ENCODE measurements around the gene ADGRF1. TPM values are rescaled to one million over a fixed set of nuclear protein-coding genes. Genes with fewer than 3 reads are reported as not detected.

ADGRF1 gene
- total and polyA plus RNA-seq, 10 donors, result 0.13 to 1.6 (median 0.32) TPM; not detected in 5

DNA sequence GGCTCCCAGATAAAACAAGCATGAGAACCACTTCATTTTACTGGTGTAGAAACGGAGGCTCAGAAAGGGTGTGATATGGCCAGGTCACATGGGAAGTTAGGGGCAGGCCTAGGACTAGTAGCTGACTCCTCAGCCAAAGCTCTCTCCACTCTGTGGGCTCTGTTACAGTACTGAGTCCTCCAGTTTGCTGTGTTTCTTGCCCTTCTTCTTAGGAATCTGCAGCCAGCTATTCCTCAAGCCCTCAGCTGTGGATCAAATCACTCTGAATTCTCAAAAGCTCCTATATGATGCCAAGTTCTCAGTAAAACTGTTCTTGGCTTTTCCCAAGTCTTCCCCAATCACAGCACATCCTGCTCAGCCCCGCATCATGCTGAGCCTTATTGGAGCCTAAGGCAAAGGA lies 42.5 kb upstream of the ADGRF1 start:
- H3K4me1 ChIP-seq, result peaks cover 6 to 19% (median 15%) of the 10 kb centered on the region in 6 donors
- no peak overlapping the region for H3K4me3 ChIP-seq
- intact Hi-C loops (cut with DNase I; ENCODE audit: low total_unique reads), result no loop called here
- no peaks in the 10 kb centered on the region for H3K9me3 ChIP-seq
- no peaks in the 10 kb centered on the region for H3K36me3 ChIP-seq
- DNase-seq, result no peak
- WGBS, 5 donors, result 74 to 97% (median 86%) methylated on average over 2 of the region's 2 CpGs
- no peaks in the 10 kb centered on the region for H3K27me3 ChIP-seq (replicated peaks in 1 of 7)
- TF ChIP-seq POLR2AphosphoS5 (IDR thresholded peaks at IDR 0.05) (no peak), POLR2A (IDR thresholded peaks at IDR 0.05) (no peak)
- TF ChIP-seq, protein P1, sequence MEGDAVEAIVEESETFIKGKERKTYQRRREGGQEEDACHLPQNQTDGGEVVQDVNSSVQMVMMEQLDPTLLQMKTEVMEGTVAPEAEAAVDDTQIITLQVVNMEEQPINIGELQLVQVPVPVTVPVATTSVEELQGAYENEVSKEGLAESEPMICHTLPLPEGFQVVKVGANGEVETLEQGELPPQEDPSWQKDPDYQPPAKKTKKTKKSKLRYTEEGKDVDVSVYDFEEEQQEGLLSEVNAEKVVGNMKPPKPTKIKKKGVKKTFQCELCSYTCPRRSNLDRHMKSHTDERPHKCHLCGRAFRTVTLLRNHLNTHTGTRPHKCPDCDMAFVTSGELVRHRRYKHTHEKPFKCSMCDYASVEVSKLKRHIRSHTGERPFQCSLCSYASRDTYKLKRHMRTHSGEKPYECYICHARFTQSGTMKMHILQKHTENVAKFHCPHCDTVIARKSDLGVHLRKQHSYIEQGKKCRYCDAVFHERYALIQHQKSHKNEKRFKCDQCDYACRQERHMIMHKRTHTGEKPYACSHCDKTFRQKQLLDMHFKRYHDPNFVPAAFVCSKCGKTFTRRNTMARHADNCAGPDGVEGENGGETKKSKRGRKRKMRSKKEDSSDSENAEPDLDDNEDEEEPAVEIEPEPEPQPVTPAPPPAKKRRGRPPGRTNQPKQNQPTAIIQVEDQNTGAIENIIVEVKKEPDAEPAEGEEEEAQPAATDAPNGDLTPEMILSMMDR (IDR thresholded peaks at IDR 0.05 in 8 of 11, conservative IDR thresholded peaks at IDR 0.05 in 3 of 11), result no peak
- no peak overlapping the region for H3K27ac ChIP-seq

DNA sequence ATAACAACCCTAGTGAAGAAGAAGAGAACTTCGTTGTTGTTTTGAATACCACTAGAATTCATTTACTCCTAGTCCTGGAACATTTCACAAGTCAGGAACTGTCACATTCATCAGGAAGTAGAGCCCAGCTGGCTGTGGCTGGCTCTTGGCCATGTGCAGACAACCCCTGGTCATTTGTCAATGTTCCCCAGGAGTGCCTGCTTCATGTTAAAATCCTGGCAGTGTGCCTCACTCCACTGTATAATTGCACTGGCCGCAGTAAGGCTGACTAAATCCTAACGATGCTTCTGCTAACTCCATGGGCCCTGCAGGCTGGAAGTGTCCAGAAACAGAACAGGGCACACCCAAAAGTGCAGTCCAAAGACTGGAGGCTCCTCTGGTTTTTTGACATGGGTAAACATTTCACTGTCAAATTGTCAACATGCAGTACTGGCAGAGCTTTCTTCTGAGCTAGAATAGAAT lies 41.5 kb upstream of the ADGRF1 start:
- H3K36me3 ChIP-seq, result no peaks in the 10 kb centered on the region
- peak overlapping the region in 5 of 8 donors; percentile 23 to 65 (median 57) for H3K27ac ChIP-seq
- no peaks in the 10 kb centered on the region for H3K9me3 ChIP-seq
- DNase-seq, result peak; percentile 82
- peaks cover 6 to 19% (median 15%) of the 10 kb centered on the region in 6 donors for H3K4me1 ChIP-seq
- intact Hi-C loops (cut with DNase I; ENCODE audit: low total_unique reads), result no loop called here
- no peaks in the 10 kb centered on the region for H3K27me3 ChIP-seq (replicated peaks in 1 of 7)
- no peak overlapping the region for H3K4me3 ChIP-seq
- TF ChIP-seq POLR2AphosphoS5 (IDR thresholded peaks at IDR 0.05) (peak in 2 of 3 donors; percentile 52 to 88), POLR2A (IDR thresholded peaks at IDR 0.05) (no peak)
- WGBS, 5 donors, result 7 to 25% (median 17%) methylated on average over 3 of the region's 3 CpGs

DNA sequence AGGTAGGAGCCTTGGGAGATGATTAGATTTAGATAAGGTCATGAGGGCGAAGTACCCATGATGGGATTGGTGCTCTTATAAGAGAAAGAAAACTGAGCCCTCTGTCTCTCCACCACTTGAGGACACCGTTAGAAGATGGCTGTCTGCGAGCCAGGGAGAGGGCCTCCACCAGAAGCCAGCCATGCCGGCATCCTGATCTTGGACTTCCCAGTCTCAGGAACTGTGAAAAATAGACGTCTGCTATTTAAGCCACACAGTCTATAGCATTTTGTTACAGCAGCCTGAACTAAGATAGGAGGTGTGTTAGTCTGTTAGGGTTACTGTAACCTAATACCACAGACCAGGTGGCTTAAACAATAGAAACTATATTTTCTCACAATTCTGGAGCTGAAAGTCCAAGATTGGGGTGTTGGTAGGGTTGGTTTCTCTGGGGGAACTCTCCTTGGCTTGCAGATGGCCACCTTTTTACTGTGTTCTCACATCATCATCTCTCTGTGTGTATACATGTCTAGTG lies 38.0 kb upstream of the ADGRF1 start:
- Histone ChIP-seq H3K9me3 (no peaks in the 10 kb centered on the region), H3K27ac (no peak overlapping the region), H3K4me3 (no peak overlapping the region), H3K36me3 (no peaks in the 10 kb centered on the region), H3K4me1 (peaks cover 9 to 36% (median 23%) of the 10 kb centered on the region in 6 donors), H3K27me3 (replicated peaks in 1 of 7) (no peaks in the 10 kb centered on the region)
- WGBS, 5 donors, result 91 to 96% (median 93%) methylated on average over 5 of the region's 5 CpGs
- intact Hi-C loops (cut with DNase I; ENCODE audit: low total_unique reads), result no loop called here
- TF ChIP-seq, protein P1 (IDR thresholded peaks at IDR 0.05 in 8 of 11, conservative IDR thresholded peaks at IDR 0.05 in 3 of 11), result no peak
- no peak for TF ChIP-seq POLR2A (IDR thresholded peaks at IDR 0.05)
- TF ChIP-seq POLR2AphosphoS5 (IDR thresholded peaks at IDR 0.05), result no peak
- no peak for DNase-seq

DNA sequence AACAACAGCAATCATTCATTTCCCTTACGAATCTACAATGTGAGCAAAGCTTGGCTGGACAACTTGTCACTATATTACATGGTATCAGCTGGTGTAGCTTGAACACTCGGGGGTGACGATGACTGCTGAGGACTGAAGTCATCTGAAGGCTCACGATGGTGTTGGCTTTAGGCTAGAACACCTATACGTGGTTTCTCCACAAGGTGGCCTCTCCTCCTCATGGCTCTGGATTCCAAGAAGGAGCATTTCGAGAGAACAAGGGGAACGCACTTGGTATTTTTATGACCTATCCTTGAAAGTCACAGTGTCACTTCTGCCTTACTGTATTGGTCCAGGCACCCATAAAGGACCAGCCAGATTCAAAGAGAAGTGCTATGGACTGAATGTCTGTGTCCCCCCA lies 37.5 kb upstream of the ADGRF1 start:
- H3K27ac ChIP-seq, result no peak overlapping the region
- WGBS, 5 donors, result 87 to 95% (median 91%) methylated on average over 7 of the region's 7 CpGs
- no peaks in the 10 kb centered on the region for H3K27me3 ChIP-seq (replicated peaks in 1 of 7)
- no peak for TF ChIP-seq POLR2AphosphoS5 (IDR thresholded peaks at IDR 0.05)
- TF ChIP-seq, protein P1 (IDR thresholded peaks at IDR 0.05 in 8 of 11, conservative IDR thresholded peaks at IDR 0.05 in 3 of 11), result no peak
- no peak for TF ChIP-seq POLR2A (IDR thresholded peaks at IDR 0.05)
- no peaks in the 10 kb centered on the region for H3K36me3 ChIP-seq
- H3K4me1 ChIP-seq, result peaks cover 9 to 34% (median 23%) of the 10 kb centered on the region in 6 donors
- H3K4me3 ChIP-seq, result no peak overlapping the region
- DNase-seq, result no peak
- H3K9me3 ChIP-seq, result no peaks in the 10 kb centered on the region
- intact Hi-C loops (cut with DNase I; ENCODE audit: low total_unique reads), result no loop called here
